ENCODE results near the gene TYR.
"Not testable (repeated sequence)": the region's sequence is repeated elsewhere in the genome, so short reads cannot be mapped to it uniquely, and the experiment has no call there.

DNA sequence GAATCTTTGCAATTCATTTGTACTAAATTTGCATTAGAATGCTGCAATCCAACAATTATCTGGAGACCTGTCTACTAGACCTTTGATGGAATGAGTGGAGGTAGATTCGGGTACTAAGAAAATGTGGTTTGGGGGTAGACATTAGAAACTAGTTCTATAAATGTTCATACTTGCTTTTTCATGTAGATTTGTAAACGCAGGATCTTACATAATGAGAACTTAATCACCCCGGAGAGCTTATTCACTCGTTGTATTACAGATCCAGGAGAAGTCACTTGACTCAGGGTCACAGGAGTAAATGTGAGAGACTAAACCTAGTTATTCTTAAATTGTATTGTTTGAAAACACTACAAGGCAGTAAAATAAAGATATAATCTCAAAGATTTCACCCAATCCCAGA, 154.3 kb downstream of the TYR start:
- not testable (repeated sequence) for TF ChIP-seq EGR1 (IDR thresholded peaks at IDR 0.05; ENCODE audit: low read depth in 2 of 2); YY1 (IDR thresholded peaks at IDR 0.05); JUND (IDR thresholded peaks at IDR 0.05); REST (IDR thresholded peaks at IDR 0.05); HNF4A (conservative IDR thresholded peaks at IDR 0.05); ZBTB33 (IDR thresholded peaks at IDR 0.05); TAF1 (conservative IDR thresholded peaks at IDR 0.05); GABPA (IDR thresholded peaks at IDR 0.05 in 1 of 2, conservative IDR thresholded peaks at IDR 0.05 in 1 of 2); SP1 (IDR thresholded peaks at IDR 0.05); RAD21 (IDR thresholded peaks at IDR 0.05); RXRA (IDR thresholded peaks at IDR 0.05)
- TF ChIP-seq, protein P1, sequence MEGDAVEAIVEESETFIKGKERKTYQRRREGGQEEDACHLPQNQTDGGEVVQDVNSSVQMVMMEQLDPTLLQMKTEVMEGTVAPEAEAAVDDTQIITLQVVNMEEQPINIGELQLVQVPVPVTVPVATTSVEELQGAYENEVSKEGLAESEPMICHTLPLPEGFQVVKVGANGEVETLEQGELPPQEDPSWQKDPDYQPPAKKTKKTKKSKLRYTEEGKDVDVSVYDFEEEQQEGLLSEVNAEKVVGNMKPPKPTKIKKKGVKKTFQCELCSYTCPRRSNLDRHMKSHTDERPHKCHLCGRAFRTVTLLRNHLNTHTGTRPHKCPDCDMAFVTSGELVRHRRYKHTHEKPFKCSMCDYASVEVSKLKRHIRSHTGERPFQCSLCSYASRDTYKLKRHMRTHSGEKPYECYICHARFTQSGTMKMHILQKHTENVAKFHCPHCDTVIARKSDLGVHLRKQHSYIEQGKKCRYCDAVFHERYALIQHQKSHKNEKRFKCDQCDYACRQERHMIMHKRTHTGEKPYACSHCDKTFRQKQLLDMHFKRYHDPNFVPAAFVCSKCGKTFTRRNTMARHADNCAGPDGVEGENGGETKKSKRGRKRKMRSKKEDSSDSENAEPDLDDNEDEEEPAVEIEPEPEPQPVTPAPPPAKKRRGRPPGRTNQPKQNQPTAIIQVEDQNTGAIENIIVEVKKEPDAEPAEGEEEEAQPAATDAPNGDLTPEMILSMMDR (IDR thresholded peaks at IDR 0.05; ENCODE audit: low read depth, low read length, missing input control) = not testable (repeated sequence)
- TF ChIP-seq, protein P2, sequence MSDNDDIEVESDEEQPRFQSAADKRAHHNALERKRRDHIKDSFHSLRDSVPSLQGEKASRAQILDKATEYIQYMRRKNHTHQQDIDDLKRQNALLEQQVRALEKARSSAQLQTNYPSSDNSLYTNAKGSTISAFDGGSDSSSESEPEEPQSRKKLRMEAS (IDR thresholded peaks at IDR 0.05) = not testable (repeated sequence)
